K562 (cell line): ENCODE results near the gene RECK. TPM values are rescaled to one million over a fixed set of nuclear protein-coding genes. Genes with fewer than 3 reads are reported as not detected.
A peak's percentile ranks its signal among the peaks of the same experiment; 100 is the strongest.

Source experiments
- ATAC-seq: fragments of 200-7000 bp; cut with Tn5 transposase; 3 replicates; pipeline ENCODE4 v1.9.1; 2020; ENCODE audit warnings: moderate library complexity
- BruUV-seq: library from RNA; stranded (reverse); fragments of 400-500 nt; replicated peaks from 2 replicates; lab custom pipeline; 2021; lab: Mats Ljungman, UMichigan
- CTCF ChIA-PET: fragments of 300-600 bp; formaldehyde crosslinking; extraction: SDS; loops from one replicate; lab custom pipeline; 2021; ENCODE audit warnings: low intra/inter-chr PET ratio; lab: Yijun Ruan, JAX
- POLR2A ChIA-PET: fragments of 300-600, 350-650 bp; sonication (Branson Sonifier 250); formaldehyde crosslinking; extraction: SDS; loops from one replicate; lab custom pipeline; 2021; ENCODE audit warnings: antibody characterized with exemption, inconsistent platforms; lab: Yijun Ruan, JAX
- DNase-seq, 4 experiments: peaks; one replicate each; pipeline versions ENCODE4 v3.0.0 to v3.0.0-alpha.2; 2011 to 2018; ENCODE audit warnings: low spot score in 3 of 4, mixed read lengths in 3 of 4; ENCODE audit errors: extremely low read depth in 1 of 4
- FAIRE-seq: peaks from 2 replicates; lab custom pipeline; 2011; peaks lifted over from hg19 to GRCh38; lab: Jason Lieb, UNC
- H2AFZ ChIP-seq: 2 replicates; pipeline ENCODE4 v1.6.0; 2011; ENCODE audit warnings: low read depth, low read length, control low read depth, inconsistent platforms
- H3K27ac ChIP-seq: fragments of 200-600 bp; 3 replicates; pipeline ENCODE4 v1.8.0; 2011; ENCODE audit warnings: low read depth, mild to moderate bottlenecking, control low read depth, inconsistent platforms, low read length, moderate library complexity, mixed read lengths; ENCODE audit errors: extremely low read depth
- H3K27me3 ChIP-seq, 2 experiments: fragments of 300-600 bp in 1 of 2; 2 replicates in 1 of 2; 3 replicates in 1 of 2; pipeline versions ENCODE4 v1.6.0 to v1.8.0; 2011; ENCODE audit warnings: inconsistent platforms in 2 of 2, low read length in 2 of 2, mild to moderate bottlenecking in 1 of 2, mixed read lengths in 1 of 2, moderate library complexity in 1 of 2; ENCODE audit not compliant: control insufficient read depth in 2 of 2, insufficient read depth in 2 of 2
- H3K36me3 ChIP-seq: fragments of 300-600 bp; 3 replicates; pipeline ENCODE4 v1.8.0; 2011; ENCODE audit warnings: mild to moderate bottlenecking, low read length, inconsistent platforms; ENCODE audit not compliant: control insufficient read depth, insufficient read depth
- H3K4me1 ChIP-seq, 2 experiments: fragments of 200-600 bp in 1 of 2; replicated peaks in 1 of 2; 2 replicates in 1 of 2; 3 replicates in 1 of 2; pipeline versions ENCODE4 v1.5.1 to v1.8.0; 2011; ENCODE audit warnings: inconsistent platforms in 2 of 2, low read length in 2 of 2, mild to moderate bottlenecking in 1 of 2, mixed read lengths in 1 of 2, moderate library complexity in 1 of 2; ENCODE audit not compliant: control insufficient read depth in 2 of 2, insufficient read depth in 2 of 2
- H3K4me2 ChIP-seq: 2 replicates; pipeline ENCODE4 v1.6.1; 2011; ENCODE audit warnings: low read length, control low read depth, inconsistent platforms, mixed read lengths; ENCODE audit not compliant: insufficient read depth
- H3K4me3 ChIP-seq: fragments of 200-600 bp; sonication (generic), shearing (Covaris generic); 2 replicates; pipeline ENCODE4 v1.5.1; 2016; ENCODE audit warnings: control low read depth, inconsistent platforms
- H3K79me2 ChIP-seq: fragments of 200-600 bp; 3 replicates; pipeline ENCODE4 v1.8.0; 2011; ENCODE audit warnings: low read length, inconsistent platforms; ENCODE audit not compliant: control insufficient read depth, insufficient read depth
- H3K9ac ChIP-seq, 2 experiments: 2 replicates each; pipeline versions ENCODE4 v1.6.0 to v1.6.1; 2011; ENCODE audit warnings: low read depth in 2 of 2, low read length in 2 of 2, control low read depth in 1 of 2, inconsistent platforms in 1 of 2, mild to moderate bottlenecking in 1 of 2, mixed read lengths in 1 of 2; ENCODE audit not compliant: insufficient read depth in 1 of 2
- H3K9me1 ChIP-seq: one replicate; pipeline ENCODE4 v1.6.0; 2011; ENCODE audit warnings: inconsistent platforms, mild to moderate bottlenecking, low read length, moderate library complexity; ENCODE audit not compliant: control insufficient read depth, insufficient read depth
- H3K9me3 ChIP-seq: replicated peaks from 2 replicates; pipeline ENCODE4 v1.5.1; 2011; ENCODE audit warnings: low read depth, low read length, inconsistent platforms; ENCODE audit not compliant: control insufficient read depth, insufficient read depth
- H4K20me1 ChIP-seq: replicated peaks from 2 replicates; pipeline ENCODE4 v1.6.1; 2011; ENCODE audit warnings: low read length, inconsistent platforms, mixed read lengths; ENCODE audit not compliant: control insufficient read depth, insufficient read depth
- CXXC5 ChIP-seq: fragments of 250-450 bp; sonication (Bioruptor Pico); IDR thresholded peaks from 2 replicates; pipeline ENCODE4 v1.8.0; 2022; ENCODE audit warnings: inconsistent platforms, mild to moderate bottlenecking, moderate library complexity
- DPF2 ChIP-seq: fragments of 450-650 bp; IDR thresholded peaks from 2 replicates; pipeline ENCODE4 v1.6.1; 2016
- EGR1 ChIP-seq: fragments of 450-650 bp; conservative IDR thresholded peaks from 2 replicates; pipeline ENCODE4 v1.6.1; 2017; ENCODE audit warnings: mild to moderate bottlenecking
- HMG20A ChIP-seq: fragments of 450-650 bp; formaldehyde crosslinking; conservative IDR thresholded peaks from 2 replicates; pipeline ENCODE4 v1.4.0; 2020; ENCODE audit warnings: mild to moderate bottlenecking, mixed read lengths
- KDM1A ChIP-seq, 2 experiments: fragments of 450-650 bp; IDR thresholded peaks; 2 replicates each; pipeline ENCODE4 v1.6.1; 2016; ENCODE audit warnings: mild to moderate bottlenecking in 2 of 2
- PBX2 ChIP-seq, 2 experiments: IDR thresholded peaks in 1 of 2; conservative IDR thresholded peaks in 1 of 2; 2 replicates each; pipeline ENCODE4 v1.6.1; 2016; ENCODE audit warnings: low read depth in 2 of 2, mild to moderate bottlenecking in 1 of 2, missing compliant biosample characterization in 1 of 2, missing genetic modification characterization in 1 of 2, moderate library complexity in 1 of 2
- RBM25 ChIP-seq: fragments of 200-400 bp; formaldehyde crosslinking; IDR thresholded peaks from 2 replicates; pipeline ENCODE4 v1.6.1; 2018; ENCODE audit warnings: low read length, low read depth, moderate library complexity; ENCODE audit not compliant: severe bottlenecking
- SP1 ChIP-seq: sonication (generic); formaldehyde crosslinking; IDR thresholded peaks from 2 replicates; pipeline ENCODE4 v1.8.1; 2022; ENCODE audit warnings: mild to moderate bottlenecking, missing genetic modification reagents
- TAF7 ChIP-seq: fragments of 450-650 bp; IDR thresholded peaks from 2 replicates; pipeline ENCODE4 v1.6.1; 2016; ENCODE audit warnings: missing genetic modification characterization, missing compliant biosample characterization
- YY1 ChIP-seq, 3 experiments: IDR thresholded peaks; 2 replicates each; pipeline ENCODE4 v1.6.1; 2011; ENCODE audit warnings: low read length in 2 of 3, mild to moderate bottlenecking in 2 of 3, moderate library complexity in 2 of 3, borderline replicate concordance in 1 of 3, control low read depth in 1 of 3, low read depth in 1 of 3; ENCODE audit not compliant: insufficient read depth in 3 of 3, insufficient replicate concordance in 2 of 3, control insufficient read depth in 1 of 3, insufficient read length in 1 of 3; ENCODE audit errors: extremely low read depth in 1 of 3
- WGBS: fragments of 100-300 bp; shearing (Covaris generic); methylation state at CpG from one replicate; pipeline ENCODE4 v1.1.6; 2016; ENCODE audit warnings: low coverage, mixed read lengths; ENCODE audit not compliant: insufficient coverage; ENCODE audit errors: missing lambda C conversion rate; 5-methylcytosine and 5-hydroxymethylcytosine counted together
- in situ Hi-C: fragments of 300-500 bp; cut with MboI; formaldehyde crosslinking; loops from 4 replicates; pipeline ENCODE4 v1.15.0; 2018; ENCODE audit warnings: inconsistent platforms, mixed read lengths
- intact Hi-C: fragments of 100-400 bp; cut with micrococcal nuclease; formaldehyde crosslinking; loops from 2 replicates; pipeline ENCODE4 v1.14.2; 2022
- polyA plus RNA-seq, 8 experiments: library from polyadenylated mRNA; depleted of rRNA in 4 of 8; stranded (reverse) in 5 of 8; unstranded in 3 of 8; fragments of >200 nt; fragmentation: Nextera tagmentation in 2 of 8; fragmentation: Illumina TruSeq in 1 of 8; extraction: Ambion mirVana in 2 of 8; extraction: Trizol in 1 of 8; gene quantifications; 2 replicates each; pipeline versions ENCODE4 v1.2.1 to v1.2.3, GENCODE V29; 2011 to 2014; ENCODE audit warnings: inconsistent platforms in 1 of 8, missing spikeins in 1 of 8
- total RNA-seq, 7 experiments: library from RNA; depleted of rRNA in 6 of 7; stranded (reverse); fragments of >200 nt in 6 of 7; fragmentation: Illumina TruSeq in 2 of 7; extraction: Trizol in 2 of 7; gene quantifications; 2 replicates each; pipeline versions ENCODE4 v1.2.1 to v1.2.3, GENCODE V29; 2011 to 2021; ENCODE audit warnings: low replicate concordance in 1 of 7
- TF ChIP-seq, protein P1 (sequence below), 3 experiments: fragments of 200-800 bp in 1 of 3; fragments of 250-450 bp in 1 of 3; fragments of 450-650 bp in 1 of 3; sonication (Bioruptor Pico) in 1 of 3; sonication (Bioruptor generic) in 1 of 3; formaldehyde crosslinking in 1 of 3; IDR thresholded peaks; 2 replicates each; pipeline versions ENCODE4 v1.6.1 to v1.8.0; 2016 to 2022; ENCODE audit warnings: mild to moderate bottlenecking in 2 of 3, missing genetic modification characterization in 2 of 3, missing compliant biosample characterization in 1 of 3, moderate library complexity in 1 of 3

The RECK gene
- total and polyA plus RNA-seq, 9 of the 15 experiments (the other 6 are each of a cell fraction or from before 2014, with no cell fraction given): 0.04 to 0.36 (median 0.16) TPM

- ChIA-PET CTCF (interaction anchor here (0.6 to 2.5 kb wide), 5 partner anchors 61 to 1411 kb away, joined by 3 to 13 read pairs (median 3); no protein-coding TSS in a partner anchor), POLR2A (interaction anchor here (0.6 to 1.3 kb wide), 5 partner anchors 9 to 1820 kb away, joined by 3 to 5 read pairs (median 3); partner anchors contain the start of gene CLTA)
- Histone ChIP-seq H3K36me3 (no peaks in the 10 kb centered on the region), H3K9me3 (no peaks in the 10 kb centered on the region), H2AFZ (peak overlapping the region; percentile 47; the same call in 1 of the 2 replicates), H3K4me2 (peak overlapping the region; percentile 57), H3K9ac (peak overlapping the region in 1 of 2 experiments; percentile 17; a peak in 1 of 4 replicates), H3K79me2 (no peaks in the 10 kb centered on the region), H3K27ac (no peak overlapping the region), H4K20me1 (no peaks in the 10 kb centered on the region), H3K4me3 (peak overlapping the region; percentile 22), H3K9me1 (no peaks in the 10 kb centered on the region), H3K4me1 (peaks cover 5 to 22% of the 10 kb centered on the region in 2 experiments; a peak in 4 of 5 replicates), H3K27me3 (peaks cover 0 to 13% of the 10 kb centered on the region in 2 experiments; a peak in 2 of 5 replicates)
- DNase-seq: peak; percentile 81 to 91 (median 88)
- in situ Hi-C loops: loop anchor here (5.0 kb wide), 1 partner anchor 64 kb away; no protein-coding TSS in a partner anchor
- intact Hi-C loops: loop anchor here (1.0 to 5.0 kb wide), 3 partner anchors 63 to 209 kb away; partner anchors contain the start of gene OR2S2
- FAIRE-seq: peak; percentile 32
- 6% methylated on average over 30 of the region's 58 CpGs for WGBS
- peak; percentile 95 for ATAC-seq
- BruUV-seq: no TSS peak
- TF ChIP-seq, protein P1, sequence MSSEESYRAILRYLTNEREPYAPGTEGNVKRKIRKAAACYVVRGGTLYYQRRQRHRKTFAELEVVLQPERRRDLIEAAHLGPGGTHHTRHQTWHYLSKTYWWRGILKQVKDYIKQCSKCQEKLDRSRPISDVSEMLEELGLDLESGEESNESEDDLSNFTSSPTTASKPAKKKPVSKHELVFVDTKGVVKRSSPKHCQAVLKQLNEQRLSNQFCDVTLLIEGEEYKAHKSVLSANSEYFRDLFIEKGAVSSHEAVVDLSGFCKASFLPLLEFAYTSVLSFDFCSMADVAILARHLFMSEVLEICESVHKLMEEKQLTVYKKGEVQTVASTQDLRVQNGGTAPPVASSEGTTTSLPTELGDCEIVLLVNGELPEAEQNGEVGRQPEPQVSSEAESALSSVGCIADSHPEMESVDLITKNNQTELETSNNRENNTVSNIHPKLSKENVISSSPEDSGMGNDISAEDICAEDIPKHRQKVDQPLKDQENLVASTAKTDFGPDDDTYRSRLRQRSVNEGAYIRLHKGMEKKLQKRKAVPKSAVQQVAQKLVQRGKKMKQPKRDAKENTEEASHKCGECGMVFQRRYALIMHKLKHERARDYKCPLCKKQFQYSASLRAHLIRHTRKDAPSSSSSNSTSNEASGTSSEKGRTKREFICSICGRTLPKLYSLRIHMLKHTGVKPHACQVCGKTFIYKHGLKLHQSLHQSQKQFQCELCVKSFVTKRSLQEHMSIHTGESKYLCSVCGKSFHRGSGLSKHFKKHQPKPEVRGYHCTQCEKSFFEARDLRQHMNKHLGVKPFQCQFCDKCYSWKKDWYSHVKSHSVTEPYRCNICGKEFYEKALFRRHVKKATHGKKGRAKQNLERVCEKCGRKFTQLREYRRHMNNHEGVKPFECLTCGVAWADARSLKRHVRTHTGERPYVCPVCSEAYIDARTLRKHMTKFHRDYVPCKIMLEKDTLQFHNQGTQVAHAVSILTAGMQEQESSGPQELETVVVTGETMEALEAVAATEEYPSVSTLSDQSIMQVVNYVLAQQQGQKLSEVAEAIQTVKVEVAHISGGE (CRISPR knock-in tag; IDR thresholded peaks at IDR 0.05): no peak
- TF ChIP-seq HMG20A (no peak), SP1 (peak; percentile 74), CXXC5 (CRISPR knock-in tag) (peak; percentile 40), TAF7 (tag) (no peak), KDM1A (IDR thresholded peaks at IDR 0.05) (peak; percentile 68 to 88), DPF2 (no peak), EGR1 (peak; percentile 53; the same call in 1 of the 2 replicates), YY1 (IDR thresholded peaks at IDR 0.05; ENCODE audit: borderline replicate concordance in 1 of 3, control insufficient read depth in 1 of 3, extremely low read depth in 1 of 3, insufficient read depth in 3 of 3, insufficient read length in 1 of 3, insufficient replicate concordance in 2 of 3, low read depth in 1 of 3, low read length in 2 of 3) (peak in 1 of 3 experiments; percentile 30), RBM25 (peak; percentile 79), PBX2 (CRISPR knock-in tag; IDR thresholded peaks at IDR 0.05; ENCODE audit: low read depth) (no peak), PBX2 (tag; conservative IDR thresholded peaks at IDR 0.05; ENCODE audit: low read depth) (no peak)
Observed at GRCh38 chr9:36166168-36166927, 129.6 kb downstream of the RECK start.
